HepG2 (cell line): ENCODE results near the gene MBL2. TPM values are rescaled to one million over a fixed set of nuclear protein-coding genes. Genes with fewer than 3 reads are reported as not detected.

ENCODE experiments used
- ATAC-seq: fragments of 200-7000 bp; cut with Tn5 transposase; 3 replicates; pipeline ENCODE4 v1.9.1; 2020; ENCODE audit warnings: mild to moderate bottlenecking, moderate library complexity
- BruUV-seq: library from RNA; stranded (reverse); fragments of 400-500 nt; replicated peaks from 2 replicates; lab custom pipeline; 2021; lab: Mats Ljungman, UMichigan
- CTCF ChIA-PET: fragments of 300-600 bp; formaldehyde crosslinking; extraction: SDS; loops from one replicate; lab custom pipeline; 2021; ENCODE audit warnings: low total read pairs, inconsistent platforms, low intra/inter-chr PET ratio; lab: Yijun Ruan, JAX
- POLR2A ChIA-PET: fragments of 350-600 bp; sonication (Branson Sonifier 250); formaldehyde crosslinking; loops from one replicate; lab custom pipeline; 2020; ENCODE audit warnings: antibody characterized with exemption, inconsistent platforms; lab: Yijun Ruan, JAX
- DNase-seq: peaks from one replicate; pipeline ENCODE4 v3.0.0-alpha.2; 2015; ENCODE audit warnings: low spot score
- FAIRE-seq: peaks from 3 replicates; lab custom pipeline; 2011; peaks lifted over from hg19 to GRCh38; lab: Jason Lieb, UNC
- H2AFZ ChIP-seq: one replicate; pipeline ENCODE4 v1.6.1; 2011; ENCODE audit warnings: low read length, inconsistent platforms
- H3K27ac ChIP-seq: fragments of 300-600 bp; 3 replicates; pipeline ENCODE4 v1.8.0; 2011; ENCODE audit warnings: mixed run types, mild to moderate bottlenecking, mixed read lengths, low read length, inconsistent platforms; ENCODE audit not compliant: insufficient read depth; ENCODE audit errors: extremely low read length
- H3K27me3 ChIP-seq, 2 experiments: fragments of 200-600 bp in 1 of 2; 2 replicates in 1 of 2; 3 replicates in 1 of 2; pipeline versions ENCODE4 v1.6.0 to v1.8.0; 2011; ENCODE audit warnings: low read length in 2 of 2, mild to moderate bottlenecking in 2 of 2, moderate library complexity in 2 of 2, inconsistent platforms in 1 of 2; ENCODE audit not compliant: insufficient read depth in 2 of 2, control insufficient read depth in 1 of 2
- H3K36me3 ChIP-seq, 2 experiments: fragments of 200-600 bp in 1 of 2; replicated peaks in 1 of 2; 2 replicates in 1 of 2; 3 replicates in 1 of 2; pipeline versions ENCODE4 v1.5.1 to v1.8.0; 2011; ENCODE audit warnings: low read length in 2 of 2, inconsistent platforms in 1 of 2; ENCODE audit not compliant: insufficient read depth in 2 of 2, control insufficient read depth in 1 of 2
- H3K4me1 ChIP-seq: 2 replicates; pipeline ENCODE4 v1.5.1; 2012; ENCODE audit warnings: low read length, inconsistent platforms; ENCODE audit not compliant: insufficient read depth
- H3K4me2 ChIP-seq: 2 replicates; pipeline ENCODE4 v1.6.0; 2011; ENCODE audit warnings: low read depth, low read length, inconsistent platforms
- H3K4me3 ChIP-seq, 3 experiments: fragments of 200-600 bp in 1 of 3; sonication (generic), shearing (Covaris generic) in 1 of 3; replicated peaks in 1 of 3; 2 replicates each; pipeline ENCODE4 v1.5.1; 2011 to 2016; ENCODE audit warnings: low read length in 3 of 3, inconsistent platforms in 2 of 3, low read depth in 2 of 3, mild to moderate bottlenecking in 2 of 3, control low read depth in 1 of 3, mixed read lengths in 1 of 3; ENCODE audit not compliant: insufficient read depth in 1 of 3
- H3K79me2 ChIP-seq: one replicate; pipeline ENCODE4 v1.6.1; 2011; ENCODE audit warnings: low read length, inconsistent platforms; ENCODE audit not compliant: insufficient read depth
- H3K9ac ChIP-seq: 2 replicates; pipeline ENCODE4 v1.6.0; 2011; ENCODE audit warnings: mild to moderate bottlenecking, low read depth, low read length, inconsistent platforms; ENCODE audit not compliant: insufficient read depth
- H3K9me3 ChIP-seq: 2 replicates; pipeline ENCODE4 v1.5.1; 2012; ENCODE audit warnings: mild to moderate bottlenecking, low read length
- H4K20me1 ChIP-seq: 2 replicates; pipeline ENCODE4 v1.6.0; 2011; ENCODE audit warnings: inconsistent platforms, mild to moderate bottlenecking, low read length, moderate library complexity; ENCODE audit not compliant: insufficient read depth
- CCDC6 ChIP-seq: sonication (generic); formaldehyde crosslinking; IDR thresholded peaks from 2 replicates; pipeline ENCODE4 v1.8.1; 2022; ENCODE audit warnings: mild to moderate bottlenecking, missing genetic modification reagents, moderate library complexity
- CHCHD3 ChIP-seq: sonication (generic); formaldehyde crosslinking; IDR thresholded peaks from 2 replicates; pipeline ENCODE4 v1.8.0; 2022; ENCODE audit warnings: mild to moderate bottlenecking, missing genetic modification reagents, moderate library complexity
- EZH2 ChIP-seq: conservative IDR thresholded peaks from 2 replicates; pipeline ENCODE4 v1.6.1; 2012; ENCODE audit warnings: mild to moderate bottlenecking, low read depth, low read length, moderate library complexity
- FOXP1 ChIP-seq, 2 experiments: fragments of 450-650 bp in 1 of 2; IDR thresholded peaks; 2 replicates each; pipeline ENCODE4 v1.6.1; 2017 to 2018; ENCODE audit warnings: antibody characterized with exemption in 1 of 2
- NFE2L2 ChIP-seq: fragments of 150-350 bp; IDR thresholded peaks from 2 replicates; pipeline ENCODE4 v1.6.1; 2014; ENCODE audit warnings: low read length
- NR1H2 ChIP-seq: sonication (generic); formaldehyde crosslinking; IDR thresholded peaks from 2 replicates; pipeline ENCODE4 v1.8.1; 2022; ENCODE audit warnings: low read depth, missing genetic modification reagents, borderline replicate concordance
- POLR2AphosphoS5 ChIP-seq: IDR thresholded peaks from 2 replicates; pipeline ENCODE4 v1.6.1; 2012; ENCODE audit warnings: low read depth, low read length
- RFX1 ChIP-seq: fragments of 450-650 bp; IDR thresholded peaks from 2 replicates; pipeline ENCODE4 v1.6.1; 2017
- RORA ChIP-seq: sonication (generic); formaldehyde crosslinking; IDR thresholded peaks from 2 replicates; pipeline ENCODE4 v1.5.0; 2020; ENCODE audit warnings: mild to moderate bottlenecking, missing genetic modification reagents, moderate library complexity
- SOX13 ChIP-seq, 3 experiments: fragments of 450-650 bp in 1 of 3; sonication (generic) in 1 of 3; formaldehyde crosslinking in 1 of 3; IDR thresholded peaks in 2 of 3; conservative IDR thresholded peaks in 1 of 3; 2 replicates each; pipeline versions ENCODE4 v1.5.0 to v1.6.1; 2016 to 2020; ENCODE audit warnings: antibody characterized with exemption in 1 of 3, mild to moderate bottlenecking in 1 of 3, missing compliant biosample characterization in 1 of 3, missing genetic modification reagents in 1 of 3, moderate library complexity in 1 of 3
- ZBTB20 ChIP-seq: sonication (generic); formaldehyde crosslinking; IDR thresholded peaks from 2 replicates; pipeline ENCODE4 v1.8.1; 2023; ENCODE audit warnings: missing genetic modification reagents, low read depth, mild to moderate bottlenecking, borderline replicate concordance
- ZNF354B ChIP-seq: sonication (generic); formaldehyde crosslinking; IDR thresholded peaks from 2 replicates; pipeline ENCODE4 v1.8.0; 2022; ENCODE audit warnings: mild to moderate bottlenecking, missing genetic modification reagents
- ZNF431 ChIP-seq: sonication (generic); formaldehyde crosslinking; IDR thresholded peaks from 2 replicates; pipeline ENCODE4 v1.9.0; 2022; ENCODE audit warnings: missing genetic modification reagents, low read depth, mild to moderate bottlenecking, borderline replicate concordance
- ZNF766 ChIP-seq: sonication (generic); formaldehyde crosslinking; IDR thresholded peaks from 2 replicates; pipeline ENCODE4 v1.5.0; 2020; ENCODE audit warnings: missing genetic modification reagents, borderline replicate concordance
- WGBS: methylation state at CpG from one replicate; pipeline ENCODE4 v1.1.6; 2017; ENCODE audit warnings: low lambda C conversion rate; 5-methylcytosine and 5-hydroxymethylcytosine counted together
- in situ Hi-C: cut with HindIII; loops from 2 replicates; pipeline ENCODE4 v1.10.0; 2017; ENCODE audit warnings: low pct_unique_long_range_greater_than_20kb; ENCODE audit not compliant: extremely low pct_ligation_motif_present
- intact Hi-C: fragments of 100-400 bp; cut with micrococcal nuclease; formaldehyde crosslinking; loops from one replicate; pipeline ENCODE4 v1.10.0; 2022; ENCODE audit not compliant: unreplicated experiment
- polyA plus RNA-seq, 8 experiments: library from polyadenylated mRNA; depleted of rRNA in 3 of 8; stranded (reverse) in 7 of 8; unstranded in 1 of 8; fragments of >200 nt; fragmentation: Illumina TruSeq in 4 of 8; extraction: Trizol in 4 of 8; gene quantifications; 2 replicates each; pipeline versions ENCODE4 v1.2.1 to v1.2.3, GENCODE V29; 2011 to 2016; ENCODE audit warnings: low read depth in 4 of 8, missing spikeins in 1 of 8, mixed read lengths in 1 of 8; ENCODE audit not compliant: insufficient read depth in 1 of 8
- total RNA-seq, 5 experiments: library from RNA; depleted of rRNA; stranded (reverse); fragments of >200 nt; fragmentation: Illumina TruSeq; extraction: Trizol; gene quantifications; 2 replicates each; pipeline ENCODE4 v1.2.3, GENCODE V29; 2016; ENCODE audit warnings: low read depth in 1 of 5
- TF ChIP-seq, protein P1 (sequence below): sonication (generic); formaldehyde crosslinking; IDR thresholded peaks from 2 replicates; pipeline ENCODE4 v1.5.1; 2020; ENCODE audit warnings: missing genetic modification reagents, mild to moderate bottlenecking, borderline replicate concordance
- TF ChIP-seq, protein P2 (sequence below): IDR thresholded peaks from 2 replicates; pipeline ENCODE4 v1.6.1; 2016; ENCODE audit warnings: low read depth, control low read depth
- TF ChIP-seq, protein P3 (sequence below): sonication (generic); formaldehyde crosslinking; IDR thresholded peaks from 2 replicates; pipeline ENCODE4 v1.4.0; 2020; ENCODE audit warnings: missing genetic modification reagents, borderline replicate concordance

MBL2 gene
- total and polyA plus RNA-seq, 2 of the 13 experiments (the other 11 are each of a cell fraction or from before 2014, with no cell fraction given) = 9.6 to 16.2 TPM

DNA sequence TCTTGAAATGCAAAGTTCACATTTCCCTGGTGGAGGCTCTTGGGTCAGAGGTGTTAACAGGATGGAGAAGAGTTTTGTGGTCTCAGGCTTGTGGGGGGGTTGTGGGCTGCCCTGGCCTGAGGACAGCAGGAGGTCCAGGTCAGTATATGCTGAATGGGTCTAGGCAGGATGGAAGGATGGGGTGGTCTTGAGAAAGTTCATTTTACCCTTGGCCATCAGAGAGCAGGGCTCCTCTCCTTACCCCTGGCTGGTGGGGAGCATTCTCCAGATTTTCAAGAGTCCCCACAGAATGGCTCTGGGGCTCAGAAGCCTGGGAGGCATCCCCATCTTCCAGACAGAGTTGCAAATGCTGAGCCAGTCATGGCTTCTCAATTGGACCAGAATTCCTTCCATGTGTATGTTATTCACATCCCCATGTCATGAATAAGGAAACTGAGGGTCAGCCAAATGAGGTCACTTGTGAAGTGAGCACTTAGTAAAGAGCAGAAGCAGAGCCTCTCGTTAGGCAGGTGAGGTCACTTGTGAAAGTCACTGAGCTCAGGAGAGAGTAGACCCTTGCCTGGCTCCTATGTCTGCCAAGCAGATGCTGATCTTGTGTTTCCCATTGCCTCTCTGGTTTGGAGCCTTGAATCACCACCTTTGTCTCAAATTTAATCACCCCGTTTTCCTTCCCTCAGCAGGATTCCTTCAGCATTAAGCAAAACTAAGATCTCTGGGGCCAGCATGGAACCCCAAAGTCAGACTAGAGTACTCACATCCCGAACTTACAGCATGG lies 33.0 kb downstream of the MBL2 start:
- CTCF ChIA-PET = interaction anchor here (6.1 kb wide), 1 partner anchor 39 kb away, joined by 218 read pairs; no protein-coding TSS in a partner anchor

DNA sequence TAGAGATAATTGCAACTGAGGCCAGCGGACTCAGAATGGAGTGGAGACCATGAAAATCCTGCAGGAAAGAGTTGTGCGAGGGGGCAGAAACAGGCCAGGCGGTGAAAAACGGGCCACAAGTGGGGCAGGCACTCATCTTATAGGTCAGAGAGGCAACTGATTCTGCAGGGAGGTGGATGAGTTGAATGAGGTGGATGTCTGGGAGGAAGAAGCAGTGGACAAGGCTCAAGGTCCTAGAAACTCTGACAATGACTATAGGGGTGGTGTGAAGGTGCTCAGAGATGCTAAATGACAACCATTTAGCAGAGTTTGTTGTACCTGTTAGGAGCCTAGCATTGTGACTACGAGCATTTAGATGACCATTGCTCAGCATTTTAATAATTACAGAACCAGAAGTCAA lies 33.6 kb downstream of the MBL2 start:
- no TSS peak for BruUV-seq
- no peaks in the 10 kb centered on the region for H4K20me1 ChIP-seq
- CTCF ChIA-PET = interaction anchor here (6.1 kb wide), 1 partner anchor 39 kb away, joined by 218 read pairs; no protein-coding TSS in a partner anchor
- POLR2A ChIA-PET = no interaction called here
- in situ Hi-C loops (no loop called here), intact Hi-C loops (no loop called here)
- H3K4me2 ChIP-seq = no peak overlapping the region
- no peaks in the 10 kb centered on the region for H3K9me3 ChIP-seq
- no peaks in the 10 kb centered on the region for H3K79me2 ChIP-seq
- no peak overlapping the region for H3K27ac ChIP-seq
- no peaks in the 10 kb centered on the region; a peak in 1 of 5 replicates for H3K36me3 ChIP-seq
- no peak overlapping the region for H2AFZ ChIP-seq
- H3K27me3 ChIP-seq = no peaks in the 10 kb centered on the region
- no peak for ATAC-seq
- no peak overlapping the region for H3K9ac ChIP-seq
- 94% methylated on average over 5 of the region's 5 CpGs for WGBS
- no peak for DNase-seq
- no peak overlapping the region for H3K4me3 ChIP-seq
- no peak for FAIRE-seq
- peaks cover 31% of the 10 kb centered on the region for H3K4me1 ChIP-seq
- TF ChIP-seq EZH2 (no peak), CHCHD3 (CRISPR knock-in tag) (no peak), POLR2AphosphoS5 (no peak)
- TF ChIP-seq, protein P1, sequence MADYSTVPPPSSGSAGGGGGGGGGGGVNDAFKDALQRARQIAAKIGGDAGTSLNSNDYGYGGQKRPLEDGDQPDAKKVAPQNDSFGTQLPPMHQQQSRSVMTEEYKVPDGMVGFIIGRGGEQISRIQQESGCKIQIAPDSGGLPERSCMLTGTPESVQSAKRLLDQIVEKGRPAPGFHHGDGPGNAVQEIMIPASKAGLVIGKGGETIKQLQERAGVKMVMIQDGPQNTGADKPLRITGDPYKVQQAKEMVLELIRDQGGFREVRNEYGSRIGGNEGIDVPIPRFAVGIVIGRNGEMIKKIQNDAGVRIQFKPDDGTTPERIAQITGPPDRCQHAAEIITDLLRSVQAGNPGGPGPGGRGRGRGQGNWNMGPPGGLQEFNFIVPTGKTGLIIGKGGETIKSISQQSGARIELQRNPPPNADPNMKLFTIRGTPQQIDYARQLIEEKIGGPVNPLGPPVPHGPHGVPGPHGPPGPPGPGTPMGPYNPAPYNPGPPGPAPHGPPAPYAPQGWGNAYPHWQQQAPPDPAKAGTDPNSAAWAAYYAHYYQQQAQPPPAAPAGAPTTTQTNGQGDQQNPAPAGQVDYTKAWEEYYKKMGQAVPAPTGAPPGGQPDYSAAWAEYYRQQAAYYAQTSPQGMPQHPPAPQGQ (CRISPR knock-in tag) = no peak
- TF ChIP-seq, protein P2, sequence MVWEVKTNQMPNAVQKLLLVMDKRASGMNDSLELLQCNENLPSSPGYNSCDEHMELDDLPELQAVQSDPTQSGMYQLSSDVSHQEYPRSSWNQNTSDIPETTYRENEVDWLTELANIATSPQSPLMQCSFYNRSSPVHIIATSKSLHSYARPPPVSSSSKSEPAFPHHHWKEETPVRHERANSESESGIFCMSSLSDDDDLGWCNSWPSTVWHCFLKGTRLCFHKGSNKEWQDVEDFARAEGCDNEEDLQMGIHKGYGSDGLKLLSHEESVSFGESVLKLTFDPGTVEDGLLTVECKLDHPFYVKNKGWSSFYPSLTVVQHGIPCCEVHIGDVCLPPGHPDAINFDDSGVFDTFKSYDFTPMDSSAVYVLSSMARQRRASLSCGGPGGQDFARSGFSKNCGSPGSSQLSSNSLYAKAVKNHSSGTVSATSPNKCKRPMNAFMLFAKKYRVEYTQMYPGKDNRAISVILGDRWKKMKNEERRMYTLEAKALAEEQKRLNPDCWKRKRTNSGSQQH (CRISPR knock-in tag) = no peak
- TF ChIP-seq, protein P3, sequence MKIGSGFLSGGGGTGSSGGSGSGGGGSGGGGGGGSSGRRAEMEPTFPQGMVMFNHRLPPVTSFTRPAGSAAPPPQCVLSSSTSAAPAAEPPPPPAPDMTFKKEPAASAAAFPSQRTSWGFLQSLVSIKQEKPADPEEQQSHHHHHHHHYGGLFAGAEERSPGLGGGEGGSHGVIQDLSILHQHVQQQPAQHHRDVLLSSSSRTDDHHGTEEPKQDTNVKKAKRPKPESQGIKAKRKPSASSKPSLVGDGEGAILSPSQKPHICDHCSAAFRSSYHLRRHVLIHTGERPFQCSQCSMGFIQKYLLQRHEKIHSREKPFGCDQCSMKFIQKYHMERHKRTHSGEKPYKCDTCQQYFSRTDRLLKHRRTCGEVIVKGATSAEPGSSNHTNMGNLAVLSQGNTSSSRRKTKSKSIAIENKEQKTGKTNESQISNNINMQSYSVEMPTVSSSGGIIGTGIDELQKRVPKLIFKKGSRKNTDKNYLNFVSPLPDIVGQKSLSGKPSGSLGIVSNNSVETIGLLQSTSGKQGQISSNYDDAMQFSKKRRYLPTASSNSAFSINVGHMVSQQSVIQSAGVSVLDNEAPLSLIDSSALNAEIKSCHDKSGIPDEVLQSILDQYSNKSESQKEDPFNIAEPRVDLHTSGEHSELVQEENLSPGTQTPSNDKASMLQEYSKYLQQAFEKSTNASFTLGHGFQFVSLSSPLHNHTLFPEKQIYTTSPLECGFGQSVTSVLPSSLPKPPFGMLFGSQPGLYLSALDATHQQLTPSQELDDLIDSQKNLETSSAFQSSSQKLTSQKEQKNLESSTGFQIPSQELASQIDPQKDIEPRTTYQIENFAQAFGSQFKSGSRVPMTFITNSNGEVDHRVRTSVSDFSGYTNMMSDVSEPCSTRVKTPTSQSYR (CRISPR knock-in tag) = no peak

More for the DNA sequence above, 33.0 kb downstream of the MBL2 start:
- TF ChIP-seq ZNF766 (CRISPR knock-in tag) (no peak), CCDC6 (CRISPR knock-in tag) (no peak), SOX13 (IDR thresholded peaks at IDR 0.05) (no peak), SOX13 (CRISPR knock-in tag; conservative IDR thresholded peaks at IDR 0.05 in 1 of 2, IDR thresholded peaks at IDR 0.05 in 1 of 2) (no peak), ZBTB20 (CRISPR knock-in tag) (no peak), RFX1 (no peak), ZNF354B (CRISPR knock-in tag) (no peak), ZNF431 (CRISPR knock-in tag) (no peak), RORA (CRISPR knock-in tag) (no peak), NFE2L2 (no peak), FOXP1 (IDR thresholded peaks at IDR 0.05) (no peak), FOXP1 (CRISPR knock-in tag; IDR thresholded peaks at IDR 0.05) (no peak), NR1H2 (CRISPR knock-in tag) (no peak)
- TF ChIP-seq, all 625 proteins: peak for 0
- no TSS peak for BruUV-seq
- Histone ChIP-seq H2AFZ (no peak overlapping the region), H3K9me3 (no peaks in the 10 kb centered on the region), H3K4me1 (peaks cover 31% of the 10 kb centered on the region), H3K27me3 (no peaks in the 10 kb centered on the region), H3K4me3 (no peak overlapping the region), H3K27ac (no peak overlapping the region), H4K20me1 (no peaks in the 10 kb centered on the region), H3K79me2 (no peaks in the 10 kb centered on the region), H3K36me3 (no peaks in the 10 kb centered on the region; a peak in 1 of 5 replicates), H3K9ac (no peak overlapping the region), H3K4me2 (no peak overlapping the region)
- in situ Hi-C loops = loop anchor here (5.0 kb wide), 1 partner anchor 43 kb away; no protein-coding TSS in a partner anchor
- WGBS = 80% methylated on average over 3 of the region's 3 CpGs
- ATAC-seq (no peak), FAIRE-seq (no peak), DNase-seq (no peak)
- intact Hi-C loops = no loop called here
- POLR2A ChIA-PET = no interaction called here
